IMR-90 (cell line): ENCODE data around the gene ATP8B3. TPM values are rescaled to one million over a fixed set of nuclear protein-coding genes. Genes with fewer than 3 reads are reported as not detected.

Source experiments
- microRNA-seq, 2 experiments: library from miRNA; stranded (forward) in 1 of 2; unstranded in 1 of 2; fragments of 10-50 nt in 1 of 2; fragments of <30 nt in 1 of 2; gene quantifications in 1 of 2; microRNA quantifications in 1 of 2; one replicate each; pipeline versions ENCODE3 to v1.1.0; 2013 to 2020; ENCODE audit not compliant: insufficient read depth in 1 of 2, insufficient read length in 1 of 2, unreplicated experiment in 1 of 2
- polyA plus RNA-seq, 3 experiments: library from polyadenylated mRNA; depleted of rRNA; stranded (reverse); fragments of >200 nt; gene quantifications; 2 replicates each; pipeline ENCODE4 v1.2.3, GENCODE V29; 2012; ENCODE audit warnings: low replicate concordance in 1 of 3
- total RNA-seq: library from RNA; depleted of rRNA; stranded (reverse); fragments of >200 nt; gene quantifications from 2 replicates; pipeline ENCODE4 v1.2.3, GENCODE V29; 2012; rRNA removed

The ATP8B3 gene
- total and polyA plus RNA-seq, 2 of the 4 experiments (the other 2 are of a cell fraction): 1.6 to 8.1 TPM

Small RNAs within 50 kb of the gene (microRNA-seq; reads per million reads assigned to microRNA genes)
- gene MIR1909 (ENCODE audit: unreplicated experiment): 3.3 reads per million

Other genes starting within 250 kb of the ATP8B3 start
- 9.1 and 11.9 TPM in 2 replicates for gene MEX3D, start 244.0 kb downstream of the ATP8B3 start, total RNA-seq
- 9.6 and 18.2 TPM in 2 replicates for gene MEX3D, start 244.0 kb downstream of the ATP8B3 start, polyA plus RNA-seq (2012; rRNA removed)
- gene MBD3, start 219.4 kb downstream of the ATP8B3 start, total RNA-seq: 42.5 and 47.5 TPM in 2 replicates
- gene MBD3, start 219.4 kb downstream of the ATP8B3 start, polyA plus RNA-seq (2012; rRNA removed): 66.3 and 79.9 TPM in 2 replicates
- 22.8 and 29.2 TPM in 2 replicates for gene UQCR11, start 206.8 kb downstream of the ATP8B3 start, total RNA-seq
- gene UQCR11, start 206.8 kb downstream of the ATP8B3 start, polyA plus RNA-seq (2012; rRNA removed): 177 and 248 TPM in 2 replicates
- gene TCF3, start 159.7 kb downstream of the ATP8B3 start, total RNA-seq: 29.9 and 37.5 TPM in 2 replicates
- 127 and 144 TPM in 2 replicates for gene TCF3, start 159.7 kb downstream of the ATP8B3 start, polyA plus RNA-seq (2012; rRNA removed)
- not detected in 2 replicates for gene ONECUT3, start 58.8 kb downstream of the ATP8B3 start, total RNA-seq
- not detected in 2 replicates for gene ONECUT3, start 58.8 kb downstream of the ATP8B3 start, polyA plus RNA-seq (2012; rRNA removed)
- gene REXO1, start 36.2 kb upstream of the ATP8B3 start, total RNA-seq: 1.4 and 2.5 TPM in 2 replicates
- gene REXO1, start 36.2 kb upstream of the ATP8B3 start, polyA plus RNA-seq (2012; rRNA removed): 39.2 and 63.7 TPM in 2 replicates
- gene KLF16, start 51.3 kb upstream of the ATP8B3 start, total RNA-seq: 0.90 and 1.7 TPM in 2 replicates
- gene KLF16, start 51.3 kb upstream of the ATP8B3 start, polyA plus RNA-seq (2012; rRNA removed): 13.1 and 31.4 TPM in 2 replicates
- 31.9 and 37.8 TPM in 2 replicates for gene ABHD17A, start 73.2 kb upstream of the ATP8B3 start, total RNA-seq
- gene ABHD17A, start 73.2 kb upstream of the ATP8B3 start, polyA plus RNA-seq (2012; rRNA removed): 76.2 and 111 TPM in 2 replicates
- 0.28 and 0.36 TPM in 2 replicates for gene ADAT3, start 93.1 kb upstream of the ATP8B3 start, total RNA-seq
- 2.8 and 3.6 TPM in 2 replicates for gene ADAT3, start 93.1 kb upstream of the ATP8B3 start, polyA plus RNA-seq (2012; rRNA removed)
- 10.8 and 16.1 TPM in 2 replicates for gene SCAMP4, start 93.1 kb upstream of the ATP8B3 start, total RNA-seq
- gene SCAMP4, start 93.1 kb upstream of the ATP8B3 start, polyA plus RNA-seq (2012; rRNA removed): 24.0 and 28.1 TPM in 2 replicates
- gene CSNK1G2, start 128.9 kb upstream of the ATP8B3 start, total RNA-seq: 35.6 and 38.0 TPM in 2 replicates
- gene CSNK1G2, start 128.9 kb upstream of the ATP8B3 start, polyA plus RNA-seq (2012; rRNA removed): 96.3 and 124 TPM in 2 replicates
- gene BTBD2, start 203.4 kb upstream of the ATP8B3 start, total RNA-seq: 24.4 and 25.8 TPM in 2 replicates
- 65.7 and 67.1 TPM in 2 replicates for gene BTBD2, start 203.4 kb upstream of the ATP8B3 start, polyA plus RNA-seq (2012; rRNA removed)
- 20.8 and 21.9 TPM in 2 replicates for gene MKNK2, start 239.0 kb upstream of the ATP8B3 start, total RNA-seq
- 31.8 and 37.5 TPM in 2 replicates for gene MKNK2, start 239.0 kb upstream of the ATP8B3 start, polyA plus RNA-seq (2012; rRNA removed)